HepG2 (cell line): ENCODE measurements around the gene SLC38A4.

Experiments
- EZH2 ChIP-seq: conservative IDR thresholded peaks from 2 replicates; pipeline ENCODE4 v1.6.1; 2012; ENCODE audit warnings: mild to moderate bottlenecking, low read depth, low read length, moderate library complexity
- NCOA2 ChIP-seq: sonication (generic); formaldehyde crosslinking; IDR thresholded peaks from 2 replicates; pipeline ENCODE4 v1.8.0; 2022; ENCODE audit warnings: inconsistent platforms
- NFE2L1 ChIP-seq: sonication (generic); formaldehyde crosslinking; IDR thresholded peaks from 2 replicates; pipeline ENCODE4 v1.4.0; 2020; ENCODE audit warnings: missing genetic modification reagents, mild to moderate bottlenecking, borderline replicate concordance
- NPAS2 ChIP-seq: sonication (generic); formaldehyde crosslinking; IDR thresholded peaks from 2 replicates; pipeline ENCODE4 v1.8.0; 2022; ENCODE audit warnings: mild to moderate bottlenecking, missing genetic modification reagents, borderline replicate concordance
- U2AF1 ChIP-seq: fragments of 200-400 bp; formaldehyde crosslinking; optimal IDR thresholded peaks from 2 replicates; pipeline ENCODE3; 2017; ENCODE audit warnings: mild to moderate bottlenecking, low read depth, low read length
- ZBTB21 ChIP-seq: sonication (generic); formaldehyde crosslinking; IDR thresholded peaks from 2 replicates; pipeline ENCODE4 v1.4.0; 2020; ENCODE audit warnings: missing genetic modification reagents
- TF ChIP-seq, protein P1 (sequence below): sonication (generic); formaldehyde crosslinking; IDR thresholded peaks from 2 replicates; pipeline ENCODE4 v1.5.0; 2020; ENCODE audit warnings: mild to moderate bottlenecking, missing genetic modification reagents, moderate library complexity
- TF ChIP-seq, protein P2 (sequence below): sonication (generic); formaldehyde crosslinking; IDR thresholded peaks from 2 replicates; pipeline ENCODE4 v1.4.0; 2020; ENCODE audit warnings: missing genetic modification reagents
- TF ChIP-seq, protein P3 (sequence below): sonication (generic); formaldehyde crosslinking; IDR thresholded peaks from 2 replicates; pipeline ENCODE4 v1.4.0; 2020; ENCODE audit warnings: mild to moderate bottlenecking, missing genetic modification reagents

DNA sequence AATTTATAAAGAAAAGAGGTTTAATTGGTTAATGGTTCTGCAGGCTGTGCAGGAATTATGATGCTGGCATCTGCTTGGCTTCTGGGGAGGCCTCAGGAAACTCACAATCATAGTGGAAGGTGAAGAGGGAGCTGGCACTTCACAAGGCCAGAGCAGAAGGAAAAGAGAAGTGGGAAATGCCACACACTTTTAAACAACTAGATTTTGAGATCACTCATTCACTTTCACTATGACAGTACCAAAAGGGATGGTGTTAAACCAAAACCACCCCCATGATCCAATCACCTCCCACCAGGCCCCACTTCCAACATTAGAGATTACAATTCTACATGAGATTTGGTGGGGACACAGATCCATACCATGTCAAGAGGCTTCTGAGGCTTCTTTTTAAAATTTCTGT, 62.6 kb downstream of the SLC38A4 start:
- TF ChIP-seq NCOA2 (CRISPR knock-in tag): no peak
- TF ChIP-seq, protein P1, sequence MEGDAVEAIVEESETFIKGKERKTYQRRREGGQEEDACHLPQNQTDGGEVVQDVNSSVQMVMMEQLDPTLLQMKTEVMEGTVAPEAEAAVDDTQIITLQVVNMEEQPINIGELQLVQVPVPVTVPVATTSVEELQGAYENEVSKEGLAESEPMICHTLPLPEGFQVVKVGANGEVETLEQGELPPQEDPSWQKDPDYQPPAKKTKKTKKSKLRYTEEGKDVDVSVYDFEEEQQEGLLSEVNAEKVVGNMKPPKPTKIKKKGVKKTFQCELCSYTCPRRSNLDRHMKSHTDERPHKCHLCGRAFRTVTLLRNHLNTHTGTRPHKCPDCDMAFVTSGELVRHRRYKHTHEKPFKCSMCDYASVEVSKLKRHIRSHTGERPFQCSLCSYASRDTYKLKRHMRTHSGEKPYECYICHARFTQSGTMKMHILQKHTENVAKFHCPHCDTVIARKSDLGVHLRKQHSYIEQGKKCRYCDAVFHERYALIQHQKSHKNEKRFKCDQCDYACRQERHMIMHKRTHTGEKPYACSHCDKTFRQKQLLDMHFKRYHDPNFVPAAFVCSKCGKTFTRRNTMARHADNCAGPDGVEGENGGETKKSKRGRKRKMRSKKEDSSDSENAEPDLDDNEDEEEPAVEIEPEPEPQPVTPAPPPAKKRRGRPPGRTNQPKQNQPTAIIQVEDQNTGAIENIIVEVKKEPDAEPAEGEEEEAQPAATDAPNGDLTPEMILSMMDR: no peak
- no peak for TF ChIP-seq ZBTB21 (CRISPR knock-in tag)
- no peak for TF ChIP-seq NFE2L1 (CRISPR knock-in tag)
- TF ChIP-seq NPAS2 (CRISPR knock-in tag): no peak
- no peak for TF ChIP-seq U2AF1
- TF ChIP-seq, protein P2, sequence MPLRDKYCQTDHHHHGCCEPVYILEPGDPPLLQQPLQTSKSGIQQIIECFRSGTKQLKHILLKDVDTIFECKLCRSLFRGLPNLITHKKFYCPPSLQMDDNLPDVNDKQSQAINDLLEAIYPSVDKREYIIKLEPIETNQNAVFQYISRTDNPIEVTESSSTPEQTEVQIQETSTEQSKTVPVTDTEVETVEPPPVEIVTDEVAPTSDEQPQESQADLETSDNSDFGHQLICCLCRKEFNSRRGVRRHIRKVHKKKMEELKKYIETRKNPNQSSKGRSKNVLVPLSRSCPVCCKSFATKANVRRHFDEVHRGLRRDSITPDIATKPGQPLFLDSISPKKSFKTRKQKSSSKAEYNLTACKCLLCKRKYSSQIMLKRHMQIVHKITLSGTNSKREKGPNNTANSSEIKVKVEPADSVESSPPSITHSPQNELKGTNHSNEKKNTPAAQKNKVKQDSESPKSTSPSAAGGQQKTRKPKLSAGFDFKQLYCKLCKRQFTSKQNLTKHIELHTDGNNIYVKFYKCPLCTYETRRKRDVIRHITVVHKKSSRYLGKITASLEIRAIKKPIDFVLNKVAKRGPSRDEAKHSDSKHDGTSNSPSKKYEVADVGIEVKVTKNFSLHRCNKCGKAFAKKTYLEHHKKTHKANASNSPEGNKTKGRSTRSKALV (CRISPR knock-in tag): no peak
- TF ChIP-seq, protein P3, sequence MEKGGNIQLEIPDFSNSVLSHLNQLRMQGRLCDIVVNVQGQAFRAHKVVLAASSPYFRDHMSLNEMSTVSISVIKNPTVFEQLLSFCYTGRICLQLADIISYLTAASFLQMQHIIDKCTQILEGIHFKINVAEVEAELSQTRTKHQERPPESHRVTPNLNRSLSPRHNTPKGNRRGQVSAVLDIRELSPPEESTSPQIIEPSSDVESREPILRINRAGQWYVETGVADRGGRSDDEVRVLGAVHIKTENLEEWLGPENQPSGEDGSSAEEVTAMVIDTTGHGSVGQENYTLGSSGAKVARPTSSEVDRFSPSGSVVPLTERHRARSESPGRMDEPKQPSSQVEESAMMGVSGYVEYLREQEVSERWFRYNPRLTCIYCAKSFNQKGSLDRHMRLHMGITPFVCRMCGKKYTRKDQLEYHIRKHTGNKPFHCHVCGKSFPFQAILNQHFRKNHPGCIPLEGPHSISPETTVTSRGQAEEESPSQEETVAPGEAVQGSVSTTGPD: no peak
- TF ChIP-seq EZH2: no peak
